GM12878 (cell line): Measurements from ENCODE around the gene SH2B3. TPM values are rescaled to one million over a fixed set of nuclear protein-coding genes. Genes with fewer than 3 reads are reported as not detected.

Experiments
- ASH2L ChIP-seq: fragments of 300-600, 200-600 bp; sonication (generic); IDR thresholded peaks from 2 replicates; pipeline ENCODE4 v1.6.1; 2017; ENCODE audit warnings: low read depth, mild to moderate bottlenecking, borderline replicate concordance
- ATF7 ChIP-seq: fragments of 450-650 bp; IDR thresholded peaks from 2 replicates; pipeline ENCODE4 v1.6.1; 2016; ENCODE audit warnings: low read depth, mild to moderate bottlenecking
- BHLHE40 ChIP-seq, 2 experiments: fragments of 450-650 bp in 1 of 2; IDR thresholded peaks; 2 replicates each; pipeline ENCODE4 v1.6.1; 2011 to 2017; ENCODE audit warnings: low read depth in 2 of 2, borderline replicate concordance in 1 of 2, improper control_type of control experiment in 1 of 2, low read length in 1 of 2, mild to moderate bottlenecking in 1 of 2
- EED ChIP-seq: sonication (generic); IDR thresholded peaks from 2 replicates; pipeline ENCODE4 v1.6.1; 2016; ENCODE audit warnings: antibody characterized with exemption, low read depth
- FOXK2 ChIP-seq: fragments of 450-650 bp; IDR thresholded peaks from 2 replicates; pipeline ENCODE4 v1.6.1; 2017; ENCODE audit warnings: mild to moderate bottlenecking, moderate library complexity
- NRF1 ChIP-seq: conservative IDR thresholded peaks from 2 replicates; pipeline ENCODE4 v1.6.1; 2011; ENCODE audit warnings: mild to moderate bottlenecking, low read depth, low read length, improper control_type of control experiment
- PML ChIP-seq: IDR thresholded peaks from 2 replicates; pipeline ENCODE4 v1.6.1; 2012; ENCODE audit warnings: low read length, inconsistent platforms
- POLR2A ChIP-seq: IDR thresholded peaks from 2 replicates; pipeline ENCODE4 v1.6.1; 2011; ENCODE audit warnings: low read depth, mild to moderate bottlenecking, low read length
- PRDM15 ChIP-seq: fragments of 450-650 bp; formaldehyde crosslinking; IDR thresholded peaks from 2 replicates; pipeline ENCODE4 v1.4.0; 2020; ENCODE audit warnings: mild to moderate bottlenecking, moderate library complexity
- RELB ChIP-seq: fragments of 450-650 bp; IDR thresholded peaks from 2 replicates; pipeline ENCODE4 v1.6.1; 2017; ENCODE audit warnings: low read depth, mild to moderate bottlenecking, moderate library complexity
- SKIL ChIP-seq: fragments of 450-650 bp; IDR thresholded peaks from 2 replicates; pipeline ENCODE4 v1.6.1; 2017; ENCODE audit warnings: mild to moderate bottlenecking, low read depth, inconsistent platforms; ENCODE audit not compliant: poor library complexity, severe bottlenecking
- SMAD5 ChIP-seq: IDR thresholded peaks from 2 replicates; pipeline ENCODE4 v1.6.1; 2016; ENCODE audit warnings: antibody characterized with exemption, low read depth
- SPI1 ChIP-seq: IDR thresholded peaks from 2 replicates; pipeline ENCODE4 v1.6.1; 2011; ENCODE audit warnings: low read depth, mild to moderate bottlenecking, low read length, moderate library complexity, borderline replicate concordance; ENCODE audit not compliant: insufficient read depth
- ZNF207 ChIP-seq: fragments of 450-650 bp; IDR thresholded peaks from 2 replicates; pipeline ENCODE4 v1.6.1; 2014; ENCODE audit warnings: antibody characterized with exemption, mild to moderate bottlenecking, borderline replicate concordance
- ZNF217 ChIP-seq: fragments of 450-650 bp; IDR thresholded peaks from 2 replicates; pipeline ENCODE4 v1.6.1; 2017; ENCODE audit warnings: antibody characterized with exemption, mild to moderate bottlenecking
- ZNF384 ChIP-seq: IDR thresholded peaks from 2 replicates; pipeline ENCODE4 v1.6.1; 2012; ENCODE audit warnings: low read depth, mild to moderate bottlenecking, low read length, improper control_type of control experiment, borderline replicate concordance
- ZZZ3 ChIP-seq: IDR thresholded peaks from 2 replicates; pipeline ENCODE4 v1.6.1; 2011; ENCODE audit warnings: low read depth; ENCODE audit not compliant: control insufficient read depth, insufficient read length
- polyA plus RNA-seq, 11 experiments: library from polyadenylated mRNA; depleted of rRNA in 4 of 11; unstranded in 6 of 11; stranded (reverse) in 5 of 11; fragments of >200 nt; fragmentation: Nextera tagmentation in 4 of 11; fragmentation: Illumina TruSeq in 1 of 11; extraction: Ambion mirVana in 4 of 11; extraction: Trizol in 1 of 11; gene quantifications; 1 replicate in 1 of 11; 2 replicates in 10 of 11; pipeline versions ENCODE4 v1.2.1 to v1.2.3, GENCODE V29; 2011 to 2016; ENCODE audit warnings: inconsistent platforms in 2 of 11, missing spikeins in 2 of 11, low read depth in 1 of 11
- total RNA-seq, 4 experiments: library from RNA; depleted of rRNA in 3 of 4; stranded (reverse); fragments of >200 nt in 3 of 4; fragmentation: Illumina TruSeq in 1 of 4; extraction: Trizol in 1 of 4; gene quantifications; 2 replicates each; pipeline versions ENCODE4 v1.2.1 to v1.2.3, GENCODE V29; 2013 to 2021

The SH2B3 gene
- total and polyA plus RNA-seq, 10 of the 15 experiments (the other 5 are each of a cell fraction or from before 2014, with no cell fraction given) = 5.8 to 46.4 (median 23.3) TPM

GRCh38 chr12:111444925-111445725 lies 39.4 kb downstream of the SH2B3 start (continued):
- TF ChIP-seq PRDM15 (CRISPR knock-in tag) = no peak
- TF ChIP-seq ASH2L = no peak
- no peak for TF ChIP-seq FOXK2
- TF ChIP-seq PML = no peak
- TF ChIP-seq ATF7 = peak; percentile 64; the same call in 1 of the 2 replicates
- TF ChIP-seq ZZZ3 = no peak
- TF ChIP-seq POLR2A = peak; percentile 74
- peak; percentile 91 for TF ChIP-seq RELB
- TF ChIP-seq SPI1 = peak; percentile 98
- TF ChIP-seq ZNF217 = no peak
- 0 out of 2 replicates have a peak, but pooled peaks have one; percentile 4 for TF ChIP-seq ZNF384
- peak; percentile 99 for TF ChIP-seq EED
- TF ChIP-seq SMAD5 = no peak
- no peak for TF ChIP-seq NRF1
- TF ChIP-seq BHLHE40 (IDR thresholded peaks at IDR 0.05; ENCODE audit: borderline replicate concordance in 1 of 2, low read depth in 2 of 2, low read length in 1 of 2) = peak; percentile 84 to 92
- TF ChIP-seq ZNF207 = no peak; the same call in 1 of the 2 replicates
- TF ChIP-seq SKIL = peak; percentile 89
